Heart left ventricle (tissue), 13 donors: ENCODE data around the gene PAX5.

ENCODE experiments used
- CTCF ChIP-seq, 12 donors: fragments of 200-600 bp; sonication (generic) in 4 of 12; IDR thresholded peaks; one replicate each; pipeline versions ENCODE4 v1.5.0 to v1.8.0; 2018 to 2022; ENCODE audit warnings: antibody characterized with exemption in 12 of 12, mild to moderate bottlenecking in 5 of 12
- POLR2A ChIP-seq, 2 donors: fragments of 450-650 bp; IDR thresholded peaks; one replicate each; pipeline ENCODE4 v1.6.1; 2017; ENCODE audit warnings: antibody characterized with exemption in 2 of 2, mild to moderate bottlenecking in 2 of 2, moderate library complexity in 2 of 2
- donor health status: ischemic (EF 13 %, LVEDD 7.1; RV severe dilation, severe dysfunction).
- donor health status: DM: no; HTN: yes; CAD: no.
- donor health status: DM: no; HTN: no; CAD: no.
- donor health status: ischemic (EF 25% LVEDD 6.9; RV normal size, moderate dysfunction).
- donor health status: ischemic (EF 25% LVEDD 5.7; RV mildly dilated, moderate dysfunction).
- donor health status: ischemic (EF 35%, LVEDD 5.7; RV mildly dilated, moderate dysfunction).
- donor health status: nonischemic (EF 11% LVEDD 7.7; RV severe dilation, severe dysfunction).
- donor health status: DM: yes; HTN: yes; CAD: no.
- donor health status: PGD.
- donor health status: ischemic (EF 29% LVEDD 5.4; RV normal size, mild dysfunction).
- donor health status: nonischemic (EF 23%, LVEDD 6.1; RV moderate dilation, normal function).

DNA sequence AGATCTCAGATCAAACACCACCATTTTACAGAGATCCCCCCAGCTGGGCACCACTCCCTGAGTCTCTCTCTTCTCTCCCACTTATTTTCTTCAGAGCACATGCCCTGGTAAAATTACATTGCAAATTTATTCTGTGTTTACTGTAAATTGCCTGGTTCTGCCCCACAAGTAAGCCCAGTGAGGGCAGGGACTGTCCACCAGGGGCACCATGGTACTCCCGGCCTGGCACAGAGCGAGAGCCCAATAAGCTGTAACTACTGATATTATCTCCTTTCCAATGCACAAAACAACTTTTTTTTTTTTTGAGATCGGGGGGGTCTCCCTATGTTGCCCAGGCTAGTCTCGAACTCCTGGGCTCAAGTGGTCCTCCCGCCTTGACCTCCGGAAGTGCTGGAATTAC is 123.0 kb downstream of the PAX5 start:
- TF ChIP-seq CTCF (IDR thresholded peaks at IDR 0.05) = no peak
- no peak for TF ChIP-seq POLR2A (IDR thresholded peaks at IDR 0.05)
